Measurements from ENCODE around the gene TSKU. TPM values are rescaled to one million over a fixed set of nuclear protein-coding genes. Genes with fewer than 3 reads are reported as not detected.

Gene TSKU
- total RNA-seq, 1 donor, result 24.6 TPM

GRCh38 chr11:76796511-76797198 is 13.5 kb downstream of the TSKU start:
- no peak for TF ChIP-seq CTCF (IDR thresholded peaks at IDR 0.05; ENCODE audit: insufficient read depth, low read length)
- DNase-seq (ENCODE audit: low read depth), result no peak
- H3K4me3 ChIP-seq (ENCODE audit: low read depth, low read length), result no peak overlapping the region

- H3K4me3 ChIP-seq (ENCODE audit: low read depth, low read length), result no peak overlapping the region
- no peak for DNase-seq (ENCODE audit: low read depth)
- no peak for TF ChIP-seq CTCF (IDR thresholded peaks at IDR 0.05; ENCODE audit: insufficient read depth, low read length)
Observed at GRCh38 chr11:76797341-76798201, 14.4 kb downstream of the TSKU start.

GRCh38 chr11:76798202-76798581 is 15.0 kb downstream of the TSKU start:
- no peak for TF ChIP-seq CTCF (IDR thresholded peaks at IDR 0.05; ENCODE audit: insufficient read depth, low read length)
- H3K4me3 ChIP-seq (ENCODE audit: low read depth, low read length), result no peak overlapping the region
- no peak for DNase-seq (ENCODE audit: low read depth)

GRCh38 chr11:76798671-76799065 is 15.5 kb downstream of the TSKU start:
- no peak overlapping the region for H3K4me3 ChIP-seq (ENCODE audit: low read depth, low read length)
- TF ChIP-seq CTCF (IDR thresholded peaks at IDR 0.05; ENCODE audit: insufficient read depth, low read length), result no peak
- DNase-seq (ENCODE audit: low read depth), result no peak

GRCh38 chr11:76799066-76799804 is 16.1 kb downstream of the TSKU start:
- peak overlapping the region; percentile 35 for H3K4me3 ChIP-seq (ENCODE audit: low read depth, low read length)
- peak; percentile 75 for TF ChIP-seq CTCF (IDR thresholded peaks at IDR 0.05; ENCODE audit: insufficient read depth, low read length)
- DNase-seq (ENCODE audit: low read depth), result peak; percentile 83

GRCh38 chr11:76800466-76801200 is 17.5 kb downstream of the TSKU start:
- no peak for DNase-seq (ENCODE audit: low read depth)
- H3K4me3 ChIP-seq (ENCODE audit: low read depth, low read length), result no peak overlapping the region
- TF ChIP-seq CTCF (IDR thresholded peaks at IDR 0.05; ENCODE audit: insufficient read depth, low read length), result no peak
